DMS79 (cell line): ENCODE measurements around the gene IL18.
"Not testable (repeated sequence)": the region's sequence is repeated elsewhere in the genome, so short reads cannot be mapped to it uniquely, and the experiment has no call there.

Source experiments
- DNase-seq: peaks from one replicate; lab custom pipeline; 2025; lab: John Stamatoyannopoulos, UW

IL18 gene

DNA sequence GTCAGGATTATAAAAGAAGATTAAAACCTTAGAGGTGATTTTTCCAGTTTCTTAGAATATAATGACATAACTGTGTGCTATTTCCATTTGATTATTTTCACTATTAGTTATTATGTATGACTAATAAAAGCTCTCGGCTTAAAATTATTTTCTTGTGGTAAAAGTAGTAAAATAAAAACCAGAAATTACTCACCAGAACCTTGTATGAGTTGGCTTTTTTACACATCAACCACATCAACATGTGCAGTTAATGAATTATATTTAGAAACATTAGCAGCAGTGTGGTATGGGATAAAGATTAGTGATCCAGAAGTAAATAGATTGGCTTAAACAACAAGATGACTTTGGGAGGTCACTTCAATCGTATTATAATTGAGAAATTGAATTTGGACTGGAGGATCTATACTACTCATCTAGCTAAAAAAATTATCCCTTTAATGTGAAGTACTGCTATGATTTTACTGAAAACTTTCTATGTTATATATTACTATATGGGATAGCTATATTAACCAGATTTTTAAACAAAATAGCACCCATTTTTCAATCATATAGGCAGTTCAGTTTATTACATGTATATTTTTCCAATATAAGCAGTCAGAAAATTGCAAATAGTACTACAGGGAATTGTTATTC, 8.6 kb upstream of the IL18 start:
- DNase-seq: no peak

- DNase-seq: no peak
These were observed 3.3 kb upstream of the IL18 start, which contains the start of gene TEX12 for GRCh38 chr11:112167145-112167544. Gene TEX12 (plus strand): TSS chr11:112167372. CDS start chr11:112169269, 1,897 bp downstream.

GRCh38 chr11:112166562-112166961, 2.7 kb upstream of the IL18 start:
- DNase-seq: no peak

GRCh38 chr11:112165049-112165448, 1.2 kb upstream of the IL18 start:
- no peak for DNase-seq

GRCh38 chr11:112162761-112163546, 940 bp downstream of the IL18 start:
- DNase-seq: no peak

DNA sequence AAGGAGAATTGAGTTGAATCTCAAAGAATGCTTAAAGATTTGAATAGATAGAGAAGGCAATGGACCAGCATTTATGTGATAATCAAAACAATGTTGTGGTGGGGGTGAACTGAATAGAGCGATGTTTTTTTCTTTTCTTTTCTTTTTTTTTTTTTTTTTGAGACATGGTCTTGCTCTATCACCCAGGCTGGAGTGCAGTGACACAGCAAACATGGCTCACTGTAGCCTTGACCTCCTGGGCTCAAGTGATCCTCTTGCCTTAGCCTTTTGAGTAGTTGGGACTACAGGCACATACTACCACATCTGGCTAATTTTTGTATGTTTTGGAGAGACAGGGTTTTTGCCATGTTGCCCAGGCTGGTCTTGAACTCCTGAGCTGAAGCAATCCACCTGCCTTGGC, 1.7 kb downstream of the IL18 start:
- DNase-seq: not testable (repeated sequence)

DNA sequence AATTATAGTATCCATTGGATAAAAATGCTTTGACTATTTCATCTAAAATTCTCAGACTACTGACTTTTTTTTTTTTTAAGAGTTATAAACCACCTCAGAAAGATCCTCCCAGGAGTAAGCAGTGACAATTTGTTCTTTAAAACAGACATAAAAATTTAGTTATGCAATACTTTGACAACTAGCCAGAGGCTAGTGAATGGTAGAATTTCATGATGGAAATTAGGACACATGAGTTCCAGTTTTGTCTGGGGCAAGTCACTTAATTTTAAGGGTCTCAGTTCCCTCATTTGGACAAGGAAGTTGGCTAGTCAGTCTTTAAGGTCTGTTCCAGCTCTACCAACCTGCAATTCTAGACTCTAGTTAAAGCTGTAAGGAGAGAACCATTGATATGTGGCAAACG, 2.9 kb downstream of the IL18 start:
- no peak for DNase-seq

GRCh38 chr11:112160091-112160848, 3.6 kb downstream of the IL18 start:
- DNase-seq: no peak

GRCh38 chr11:112159098-112160065, 4.5 kb downstream of the IL18 start:
- DNase-seq: no peak

DNA sequence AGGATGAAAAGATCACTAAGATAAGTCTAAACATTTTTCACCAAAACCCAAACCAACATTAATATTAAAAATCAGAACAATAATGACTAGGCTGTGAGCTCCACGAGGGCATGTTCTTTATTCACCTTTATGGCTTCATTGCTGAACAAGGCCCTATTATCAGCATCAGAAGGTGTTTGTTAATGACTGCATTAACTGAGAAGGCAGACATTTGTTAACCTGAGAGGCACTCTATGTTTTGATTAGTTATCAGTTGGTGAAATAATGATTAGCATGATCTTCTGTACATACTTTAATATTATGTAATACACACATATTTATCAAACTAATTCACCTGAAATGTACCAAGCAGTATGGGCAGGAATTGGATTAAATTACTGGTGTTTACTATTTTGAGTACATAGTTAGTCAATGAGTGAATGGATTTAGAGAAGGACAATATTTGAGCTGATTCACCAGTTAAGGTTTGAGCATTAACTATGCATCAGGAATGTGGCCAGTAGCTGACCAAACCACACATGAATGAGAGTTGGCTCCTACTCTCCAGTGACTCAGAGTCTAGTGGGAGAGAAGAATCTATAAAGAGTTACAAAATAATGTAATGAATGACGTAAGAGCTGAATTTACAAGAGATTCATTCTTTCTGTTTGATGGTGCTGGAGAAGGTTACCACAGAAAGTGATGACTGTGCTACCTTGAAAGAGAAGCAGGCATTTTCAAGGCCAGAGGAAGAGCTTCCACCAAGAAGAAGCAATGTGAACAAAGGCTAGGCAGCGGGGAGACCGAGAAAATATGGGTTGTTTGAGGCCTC, 6.7 kb downstream of the IL18 start:
- no peak for DNase-seq

DNA sequence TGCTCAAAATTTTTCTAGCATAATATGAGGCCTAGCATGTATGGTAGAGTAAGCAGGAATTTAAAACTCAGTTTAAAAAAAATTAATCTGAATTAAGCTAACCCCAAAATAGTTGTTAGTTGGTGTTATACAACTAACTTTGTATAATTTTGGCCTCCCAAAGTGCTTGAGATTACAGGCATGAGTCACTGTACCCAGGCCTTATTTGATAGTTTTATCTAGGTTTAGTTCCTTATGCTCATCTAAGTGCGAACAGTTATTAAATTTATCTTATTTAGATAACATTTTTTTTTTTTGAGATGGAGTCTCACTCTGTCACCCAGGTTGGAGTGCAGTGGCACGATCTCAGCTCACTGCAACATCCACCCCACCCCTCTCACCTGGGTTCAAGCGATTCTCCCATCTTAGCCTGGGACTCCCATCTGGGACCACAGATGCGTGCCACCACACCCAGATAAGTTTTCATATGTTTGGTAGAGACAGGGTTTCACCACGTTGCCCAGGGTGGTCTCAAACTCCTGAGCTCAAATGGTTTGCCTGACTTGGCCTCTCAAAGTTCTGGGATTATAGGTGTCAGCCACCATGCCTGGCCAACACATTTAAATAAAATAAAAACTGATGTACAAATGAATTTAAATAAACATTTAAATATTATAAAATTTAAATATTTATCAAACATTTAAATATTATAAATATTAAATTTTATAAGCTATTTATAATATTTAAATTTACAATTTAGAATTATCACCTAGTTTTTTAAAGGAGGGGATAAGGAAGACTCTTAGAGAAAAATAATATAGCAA, 7.5 kb downstream of the IL18 start:
- DNase-seq: no peak

GRCh38 chr11:112150517-112150916, 13.4 kb downstream of the IL18 start:
- DNase-seq: no peak

- no peak for DNase-seq
These were observed 20.3 kb downstream of the IL18 start for GRCh38 chr11:112143597-112143996.

GRCh38 chr11:112134473-112134872, 29.4 kb downstream of the IL18 start:
- no peak for DNase-seq

- no peak for DNase-seq
These were observed 31.2 kb downstream of the IL18 start for GRCh38 chr11:112132737-112133136.

DNA sequence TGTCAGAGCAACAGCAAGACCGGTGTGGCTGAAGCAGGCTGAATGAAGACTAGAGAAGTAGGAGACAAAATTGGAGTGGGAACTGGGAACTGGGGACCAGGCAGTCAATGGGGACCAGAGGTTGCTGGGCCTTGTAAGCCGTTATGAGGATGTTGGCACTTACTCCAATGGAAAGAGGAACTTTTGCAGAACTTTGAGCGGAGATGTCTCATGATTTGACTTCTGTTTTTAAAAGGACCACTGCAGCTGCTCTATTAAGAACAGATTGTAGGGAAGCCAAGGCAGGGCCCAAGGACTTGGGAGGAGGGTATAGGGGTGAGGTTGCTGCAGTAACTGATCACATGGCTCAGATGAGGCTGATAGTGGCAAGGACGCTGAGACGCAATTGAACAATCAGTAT, 34.2 kb downstream of the IL18 start:
- DNase-seq: no peak

GRCh38 chr11:112128483-112129121, 35.3 kb downstream of the IL18 start:
- DNase-seq: peak; percentile 18

DNA sequence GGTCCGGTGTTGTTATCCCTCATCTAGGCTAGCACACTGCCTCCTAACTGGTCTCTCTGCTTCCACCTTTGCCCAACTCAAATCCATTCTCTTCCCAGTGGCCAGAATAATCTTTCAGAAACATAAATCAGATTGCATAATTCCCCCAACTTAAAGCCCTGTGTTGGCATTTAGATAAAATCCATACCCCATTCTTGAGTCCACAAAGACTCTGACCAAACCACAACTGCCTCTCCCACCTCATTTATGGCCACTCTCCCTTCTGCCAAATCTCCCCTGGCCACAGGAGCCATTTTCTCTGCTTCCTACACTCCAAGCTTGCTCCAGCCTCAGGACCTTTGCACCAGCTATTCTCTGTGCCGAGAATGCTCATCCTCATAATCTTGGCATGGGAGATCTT, 36.8 kb downstream of the IL18 start:
- no peak for DNase-seq

GRCh38 chr11:112123129-112123528, 40.8 kb downstream of the IL18 start:
- DNase-seq: no peak
